Measurements from ENCODE around the gene PUS10. TPM values are rescaled to one million over a fixed set of nuclear protein-coding genes. Genes with fewer than 3 reads are reported as not detected.

Gene PUS10
- polyA plus RNA-seq, 1 experiment = 4.1 TPM

- Histone ChIP-seq H3K36me3 (ENCODE audit: control insufficient read depth, insufficient read depth, low read length) (no peaks in the 10 kb centered on the region), H3K4me3 (ENCODE audit: low read depth, low read length) (no peak overlapping the region), H3K27me3 (ENCODE audit: control insufficient read depth, insufficient read depth, low read length) (no peaks in the 10 kb centered on the region)
- ChIA-PET POLR2A (no interaction called here), CTCF (interaction anchor here (0.9 to 1.3 kb wide), 4 partner anchors 11 to 138 kb away, joined by 3 to 4 read pairs (median 4); no protein-coding TSS in a partner anchor)
- DNase-seq (ENCODE audit: low read depth) = no peak
- TF ChIP-seq CTCF (IDR thresholded peaks at IDR 0.05; ENCODE audit: insufficient read depth, low read depth, low read length) = no peak
Measured at GRCh38 chr2:60957643-60958042, 60.4 kb downstream of the PUS10 start.

- TF ChIP-seq CTCF (IDR thresholded peaks at IDR 0.05; ENCODE audit: insufficient read depth, low read depth, low read length) = no peak
- Histone ChIP-seq H3K27me3 (ENCODE audit: control insufficient read depth, insufficient read depth, low read length) (no peaks in the 10 kb centered on the region), H3K36me3 (ENCODE audit: control insufficient read depth, insufficient read depth, low read length) (no peaks in the 10 kb centered on the region), H3K4me3 (ENCODE audit: low read depth, low read length) (no peak overlapping the region)
- no peak for DNase-seq (ENCODE audit: low read depth)
- ChIA-PET CTCF (interaction anchor here (1.0 to 1.3 kb wide), 2 partner anchors 10 to 138 kb away, joined by 3 to 4 read pairs; no protein-coding TSS in a partner anchor), POLR2A (no interaction called here)
Measured at GRCh38 chr2:60957224-60957623, 60.8 kb downstream of the PUS10 start.

DNA sequence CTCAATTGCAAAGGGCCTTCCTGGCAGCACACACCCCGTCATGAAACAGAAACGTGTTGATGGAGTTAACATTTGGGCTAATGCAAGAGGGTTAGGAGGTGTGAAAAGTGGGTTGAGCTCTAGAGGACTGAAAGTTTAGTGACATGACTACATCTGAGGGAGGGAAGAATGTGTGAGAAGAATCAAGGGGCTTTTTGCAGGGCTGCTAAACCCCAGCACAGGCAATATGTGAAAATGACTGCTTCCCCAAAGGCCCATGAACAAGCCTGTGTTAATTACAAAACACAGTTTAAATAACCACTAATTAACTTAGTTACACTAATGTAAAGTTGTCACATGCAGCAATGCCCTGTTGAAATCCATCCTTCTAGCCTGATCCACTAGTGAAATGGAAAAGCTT, 63.9 kb downstream of the PUS10 start:
- no peak for DNase-seq (ENCODE audit: low read depth)
- H3K27me3 ChIP-seq (ENCODE audit: control insufficient read depth, insufficient read depth, low read length) = no peaks in the 10 kb centered on the region
- H3K4me3 ChIP-seq (ENCODE audit: low read depth, low read length) = no peak overlapping the region
- no peaks in the 10 kb centered on the region for H3K36me3 ChIP-seq (ENCODE audit: control insufficient read depth, insufficient read depth, low read length)
- ChIA-PET CTCF (no interaction called here), POLR2A (no interaction called here)
- TF ChIP-seq CTCF (IDR thresholded peaks at IDR 0.05; ENCODE audit: insufficient read depth, low read depth, low read length) = no peak

DNA sequence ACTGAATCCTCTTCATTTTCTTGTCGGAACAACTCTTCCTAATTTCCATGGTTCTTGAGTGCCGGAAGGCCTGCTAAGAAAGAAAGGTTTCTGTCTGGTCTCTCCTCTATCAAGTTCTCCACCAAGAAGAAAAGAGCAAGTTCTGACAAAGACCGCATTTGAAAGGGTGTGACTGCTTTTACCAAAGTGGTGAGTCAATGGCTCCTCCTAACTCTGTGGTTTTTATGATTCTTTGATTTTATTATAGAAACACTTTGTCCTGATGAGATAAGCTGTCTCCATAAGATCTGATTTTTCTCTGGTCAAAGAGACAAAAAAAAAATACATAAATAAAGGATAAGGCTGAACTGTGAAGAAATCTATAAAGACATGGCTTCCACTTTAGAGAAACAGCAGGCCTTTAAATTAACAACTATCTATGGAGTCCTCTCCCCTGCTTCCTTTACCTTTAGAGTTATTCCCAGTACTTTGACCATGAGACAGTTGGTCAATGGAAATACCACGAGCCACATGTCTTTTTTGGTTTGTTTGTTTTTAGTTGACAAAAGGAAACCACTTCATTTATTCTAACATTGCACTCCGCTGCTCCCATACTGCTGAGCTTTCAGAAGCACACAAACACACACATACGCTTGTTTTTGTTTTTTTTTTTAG, 69.0 kb downstream of the PUS10 start:
- CTCF ChIA-PET = no interaction called here
- no peaks in the 10 kb centered on the region for H3K36me3 ChIP-seq (ENCODE audit: control insufficient read depth, insufficient read depth, low read length)
- TF ChIP-seq CTCF (IDR thresholded peaks at IDR 0.05; ENCODE audit: insufficient read depth, low read depth, low read length) = no peak
- POLR2A ChIA-PET = no interaction called here
- H3K27me3 ChIP-seq (ENCODE audit: control insufficient read depth, insufficient read depth, low read length) = no peaks in the 10 kb centered on the region
- H3K4me3 ChIP-seq (ENCODE audit: low read depth, low read length) = no peak overlapping the region
- DNase-seq (ENCODE audit: low read depth) = no peak

DNA sequence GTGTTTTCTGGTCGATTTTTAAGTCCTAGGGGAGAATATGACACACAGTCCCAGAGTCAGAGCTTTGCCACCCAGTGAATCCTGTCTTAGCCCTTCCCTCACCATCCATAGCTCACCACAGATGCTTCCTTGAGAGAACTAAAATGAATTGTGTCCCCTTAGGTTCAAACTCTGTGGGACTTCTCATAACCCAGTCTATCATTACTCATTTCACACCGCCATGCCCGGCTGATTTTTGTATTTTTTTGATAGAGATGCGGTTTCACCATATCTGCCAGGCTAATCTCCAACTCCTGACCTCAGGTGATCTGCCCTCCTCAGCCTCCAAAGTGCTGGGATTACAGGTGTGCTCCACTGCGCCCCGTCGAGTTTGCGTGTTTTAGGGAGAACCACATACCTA, 69.9 kb downstream of the PUS10 start:
- no peak for TF ChIP-seq CTCF (IDR thresholded peaks at IDR 0.05; ENCODE audit: insufficient read depth, low read depth, low read length)
- POLR2A ChIA-PET = no interaction called here

More for the DNA sequence above, 69.9 kb downstream of the PUS10 start:
- Histone ChIP-seq H3K27me3 (ENCODE audit: control insufficient read depth, insufficient read depth, low read length) (no peaks in the 10 kb centered on the region), H3K4me3 (ENCODE audit: low read depth, low read length) (no peak overlapping the region), H3K36me3 (ENCODE audit: control insufficient read depth, insufficient read depth, low read length) (no peaks in the 10 kb centered on the region)
- no peak for DNase-seq (ENCODE audit: low read depth)
- CTCF ChIA-PET = no interaction called here

Data from BJ (cell line).